Measurements from ENCODE around the gene NDEL1. TPM values are rescaled to one million over a fixed set of nuclear protein-coding genes. Genes with fewer than 3 reads are reported as not detected.
A peak's percentile ranks its signal among the peaks of the same experiment; 100 is the strongest.

The NDEL1 gene
- total RNA-seq, 1 donor from 2014 or later: 30.5 TPM

- Mint-ChIP-seq H3K4me1 (ENCODE audit: low read depth) (peaks cover 2% of the 10 kb centered on the region), H3K27me3 (no peaks in the 10 kb centered on the region), H3K4me3 (ENCODE audit: low read depth) (no peak overlapping the region), H3K36me3 (ENCODE audit: insufficient read depth) (peaks cover 11% of the 10 kb centered on the region), H3K27ac (no peak overlapping the region), H3K9me3 (ENCODE audit: low read depth) (no peaks in the 10 kb centered on the region)
- TF ChIP-seq CTCF (IDR thresholded peaks at IDR 0.05; ENCODE audit: unreplicated experiment): no peak
- DNase-seq (ENCODE audit: low spot score, unreplicated experiment): no peak
Observed at GRCh38 chr17:8462564-8462963, 26.9 kb downstream of the NDEL1 start.

GRCh38 chr17:8463099-8463498, 27.4 kb downstream of the NDEL1 start:
- H3K27ac Mint-ChIP-seq: no peak overlapping the region
- no peaks in the 10 kb centered on the region for H3K27me3 Mint-ChIP-seq
- DNase-seq (ENCODE audit: low spot score, unreplicated experiment): no peak
- no peaks in the 10 kb centered on the region for H3K9me3 Mint-ChIP-seq (ENCODE audit: low read depth)
- no peak for TF ChIP-seq CTCF (IDR thresholded peaks at IDR 0.05; ENCODE audit: unreplicated experiment)
- H3K4me1 Mint-ChIP-seq (ENCODE audit: low read depth): peaks cover 2% of the 10 kb centered on the region
- no peak overlapping the region for H3K4me3 Mint-ChIP-seq (ENCODE audit: low read depth)
- peaks cover 11% of the 10 kb centered on the region for H3K36me3 Mint-ChIP-seq (ENCODE audit: insufficient read depth)

- H3K36me3 Mint-ChIP-seq (ENCODE audit: insufficient read depth): peaks cover 11% of the 10 kb centered on the region
- H3K27me3 Mint-ChIP-seq: no peaks in the 10 kb centered on the region
- no peak for TF ChIP-seq CTCF (IDR thresholded peaks at IDR 0.05; ENCODE audit: unreplicated experiment)
- no peak overlapping the region for H3K4me3 Mint-ChIP-seq (ENCODE audit: low read depth)
- peaks cover 2% of the 10 kb centered on the region for H3K4me1 Mint-ChIP-seq (ENCODE audit: low read depth)
- no peaks in the 10 kb centered on the region for H3K9me3 Mint-ChIP-seq (ENCODE audit: low read depth)
- DNase-seq (ENCODE audit: low spot score, unreplicated experiment): no peak
- no peak overlapping the region for H3K27ac Mint-ChIP-seq
Observed at GRCh38 chr17:8464941-8465340, 29.3 kb downstream of the NDEL1 start.

- Mint-ChIP-seq H3K27ac (peak overlapping the region; percentile 65), H3K9me3 (ENCODE audit: low read depth) (no peaks in the 10 kb centered on the region), H3K4me1 (ENCODE audit: low read depth) (peaks cover 2% of the 10 kb centered on the region), H3K4me3 (ENCODE audit: low read depth) (no peak overlapping the region), H3K36me3 (ENCODE audit: insufficient read depth) (peaks cover 11% of the 10 kb centered on the region), H3K27me3 (no peaks in the 10 kb centered on the region)
- no peak for DNase-seq (ENCODE audit: low spot score, unreplicated experiment)
- no peak for TF ChIP-seq CTCF (IDR thresholded peaks at IDR 0.05; ENCODE audit: unreplicated experiment)
Observed at GRCh38 chr17:8465356-8465755, 29.7 kb downstream of the NDEL1 start.

- H3K9me3 Mint-ChIP-seq (ENCODE audit: low read depth): no peaks in the 10 kb centered on the region
- H3K4me3 Mint-ChIP-seq (ENCODE audit: low read depth): no peak overlapping the region
- H3K4me1 Mint-ChIP-seq (ENCODE audit: low read depth): peaks cover 2% of the 10 kb centered on the region
- peaks cover 11% of the 10 kb centered on the region for H3K36me3 Mint-ChIP-seq (ENCODE audit: insufficient read depth)
- no peak overlapping the region for H3K27ac Mint-ChIP-seq
- DNase-seq (ENCODE audit: low spot score, unreplicated experiment): no peak
- no peak for TF ChIP-seq CTCF (IDR thresholded peaks at IDR 0.05; ENCODE audit: unreplicated experiment)
- no peaks in the 10 kb centered on the region for H3K27me3 Mint-ChIP-seq
Observed at GRCh38 chr17:8465759-8466158, 30.1 kb downstream of the NDEL1 start.
